Measurements from ENCODE around the gene RTN4RL1.

RTN4RL1 gene

DNA sequence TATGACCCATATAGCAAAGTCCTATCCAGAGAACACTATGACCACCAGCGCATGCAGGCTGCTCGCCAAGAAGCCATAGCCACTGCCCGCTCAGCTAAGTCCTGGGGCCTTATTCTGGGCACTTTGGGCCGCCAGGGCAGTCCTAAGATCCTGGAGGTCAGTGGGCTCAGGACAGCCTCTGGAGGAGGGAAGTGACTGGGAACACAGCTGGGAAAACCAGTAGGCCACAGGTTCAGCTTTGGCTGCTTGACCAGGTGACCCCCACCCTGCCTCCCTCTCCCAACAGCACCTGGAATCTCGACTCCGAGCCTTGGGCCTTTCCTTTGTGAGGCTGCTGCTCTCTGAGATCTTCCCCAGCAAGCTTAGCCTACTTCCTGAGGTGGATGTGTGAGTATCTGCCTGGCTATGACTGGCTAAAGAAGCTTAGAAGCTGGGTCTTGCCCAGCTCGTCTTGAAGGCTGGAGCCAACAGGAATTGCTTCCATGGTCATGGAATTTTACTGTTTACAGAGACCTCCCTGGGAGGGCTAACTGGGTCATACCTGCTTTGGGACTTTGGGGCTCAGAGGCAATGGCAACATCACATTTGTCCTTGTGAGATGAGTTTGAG, 15.2 kb upstream of the RTN4RL1 start:
- TF ChIP-seq CTCF (IDR thresholded peaks at IDR 0.05): no peak

DNA sequence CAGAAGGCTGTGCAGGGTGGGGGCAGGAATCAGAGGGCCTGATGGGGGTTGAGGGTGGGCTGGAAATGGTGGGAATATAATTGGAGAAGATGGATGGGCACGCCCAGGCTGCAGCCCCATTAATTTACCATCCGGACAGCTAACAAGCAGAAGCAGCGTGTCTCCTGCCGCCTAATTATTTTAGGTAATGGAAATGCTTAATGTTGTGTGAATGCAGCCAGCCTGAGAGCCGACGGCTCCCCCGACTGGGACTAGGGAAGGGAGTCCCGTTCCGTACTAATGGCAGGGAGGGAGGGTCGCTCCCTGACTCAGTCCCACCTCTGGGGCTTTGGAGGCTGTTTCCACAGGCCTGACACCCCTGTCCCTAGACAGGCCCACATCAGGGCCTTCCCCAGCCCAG, 12.0 kb upstream of the RTN4RL1 start:
- no peak for TF ChIP-seq CTCF (IDR thresholded peaks at IDR 0.05)

GRCh38 chr17:2035541-2036488, 10.7 kb upstream of the RTN4RL1 start:
- TF ChIP-seq CTCF (IDR thresholded peaks at IDR 0.05): no peak

GRCh38 chr17:2034806-2035540, 9.8 kb upstream of the RTN4RL1 start:
- TF ChIP-seq CTCF (IDR thresholded peaks at IDR 0.05): no peak

DNA sequence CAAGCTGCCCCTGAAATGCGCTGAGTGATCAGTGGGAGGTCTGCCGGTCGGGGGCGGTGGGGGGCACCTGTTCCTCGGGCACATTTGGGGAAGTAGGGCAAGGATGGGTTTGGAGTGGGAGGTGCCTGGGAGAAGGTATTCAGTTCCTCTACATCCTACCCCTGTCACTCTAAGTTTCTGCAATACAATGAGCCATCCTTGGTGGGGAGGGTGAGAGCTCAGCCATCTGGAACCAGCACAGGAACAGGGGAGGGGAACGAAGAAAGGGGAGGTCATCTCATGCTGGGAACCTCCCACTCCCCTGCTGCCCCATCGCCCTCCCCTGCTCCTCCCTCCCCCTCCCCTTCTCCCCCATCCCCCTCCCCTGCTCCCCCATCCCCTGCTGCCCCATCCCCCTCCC, 9.0 kb upstream of the RTN4RL1 start:
- no peak for TF ChIP-seq CTCF (IDR thresholded peaks at IDR 0.05)

GRCh38 chr17:2033153-2033552, 8.0 kb upstream of the RTN4RL1 start:
- no peak for TF ChIP-seq CTCF (IDR thresholded peaks at IDR 0.05)

- peak; percentile 52 for TF ChIP-seq CTCF (IDR thresholded peaks at IDR 0.05)
Measured at GRCh38 chr17:2030779-2031163, 5.6 kb upstream of the RTN4RL1 start.
